H9 (cell line): ENCODE results near the gene RAB3C. TPM values are rescaled to one million over a fixed set of nuclear protein-coding genes. Genes with fewer than 3 reads are reported as not detected.

Source experiments
- DNase-seq: peaks from one replicate; pipeline ENCODE4 v3.0.0-alpha.2; 2017
- H2AFZ ChIP-seq: one replicate; pipeline ENCODE4 v1.6.1; 2013; ENCODE audit warnings: mild to moderate bottlenecking, low read length, control low read depth, moderate library complexity
- H2AK5ac ChIP-seq: 2 replicates; pipeline ENCODE4 v1.6.1; 2013; ENCODE audit warnings: low read length, control low read depth, mixed read lengths; ENCODE audit not compliant: insufficient read length
- H2BK120ac ChIP-seq: one replicate; pipeline ENCODE4 v1.6.1; 2013; ENCODE audit warnings: low read depth, mild to moderate bottlenecking, low read length, control low read depth, inconsistent platforms; ENCODE audit not compliant: poor library complexity, severe bottlenecking
- H2BK12ac ChIP-seq: 2 replicates; pipeline ENCODE4 v1.6.1; 2013; ENCODE audit warnings: low read length, control low read depth, mixed read lengths, low read depth; ENCODE audit not compliant: insufficient read length
- H2BK15ac ChIP-seq: 2 replicates; pipeline ENCODE4 v1.6.1; 2013; ENCODE audit warnings: low read depth, low read length, control low read depth
- H2BK20ac ChIP-seq: one replicate; pipeline ENCODE4 v1.6.1; 2013; ENCODE audit warnings: low read depth, mild to moderate bottlenecking, low read length, control low read depth, inconsistent platforms; ENCODE audit not compliant: poor library complexity, severe bottlenecking
- H2BK5ac ChIP-seq: 2 replicates; pipeline ENCODE4 v1.6.1; 2013; ENCODE audit warnings: low read length, control low read depth, mixed read lengths; ENCODE audit not compliant: insufficient read length
- H3K14ac ChIP-seq: 2 replicates; pipeline ENCODE4 v1.6.1; 2013; ENCODE audit warnings: low read length, control low read depth; ENCODE audit not compliant: insufficient read depth
- H3K18ac ChIP-seq: 2 replicates; pipeline ENCODE4 v1.6.1; 2013; ENCODE audit warnings: low read depth, mild to moderate bottlenecking, mixed read lengths, low read length, control low read depth; ENCODE audit not compliant: insufficient read length
- H3K23ac ChIP-seq: 2 replicates; pipeline ENCODE4 v1.6.1; 2013; ENCODE audit warnings: low read length, control low read depth, mixed read lengths, low read depth; ENCODE audit not compliant: insufficient read length
- H3K23me2 ChIP-seq: 2 replicates; pipeline ENCODE4 v1.6.1; 2013; ENCODE audit warnings: low read depth, mild to moderate bottlenecking, mixed read lengths, low read length, control low read depth; ENCODE audit not compliant: insufficient read length, poor library complexity, severe bottlenecking
- H3K27ac ChIP-seq: 2 replicates; pipeline ENCODE4 v1.5.1; 2013; ENCODE audit warnings: low read length, control low read depth, mixed read lengths, low read depth; ENCODE audit not compliant: insufficient read length
- H3K27me3 ChIP-seq: 2 replicates; pipeline ENCODE4 v1.6.1; 2013; ENCODE audit warnings: low read length, control low read depth, inconsistent platforms; ENCODE audit not compliant: insufficient read depth
- H3K4ac ChIP-seq: 2 replicates; pipeline ENCODE4 v1.6.1; 2013; ENCODE audit warnings: low read depth, mild to moderate bottlenecking, control low read depth, inconsistent platforms, low read length, moderate library complexity
- H3K4me1 ChIP-seq: 2 replicates; pipeline ENCODE4 v1.6.1; 2013; ENCODE audit warnings: low read length, control low read depth, inconsistent platforms; ENCODE audit not compliant: insufficient read depth
- H3K4me2 ChIP-seq: 2 replicates; pipeline ENCODE4 v1.6.1; 2013; ENCODE audit warnings: low read length, control low read depth, mixed read lengths; ENCODE audit not compliant: insufficient read length, insufficient read depth
- H3K56ac ChIP-seq: 2 replicates; pipeline ENCODE4 v1.6.1; 2013; ENCODE audit warnings: low read depth, mild to moderate bottlenecking, mixed read lengths, low read length, control low read depth; ENCODE audit not compliant: insufficient read length
- H3K79me1 ChIP-seq: 2 replicates; pipeline ENCODE4 v1.6.1; 2013; ENCODE audit warnings: low read depth, mild to moderate bottlenecking, moderate library complexity, low read length, control low read depth, inconsistent platforms; ENCODE audit not compliant: insufficient read depth, poor library complexity, severe bottlenecking
- H3K79me2 ChIP-seq: 2 replicates; pipeline ENCODE4 v1.6.1; 2013; ENCODE audit warnings: low read length, control low read depth, inconsistent platforms; ENCODE audit not compliant: insufficient read depth
- H3K9ac ChIP-seq: 2 replicates; pipeline ENCODE4 v1.6.1; 2013; ENCODE audit warnings: low read length, control low read depth, mixed read lengths; ENCODE audit not compliant: insufficient read length; ENCODE audit errors: extremely low read depth
- H3K9me3 ChIP-seq: one replicate; pipeline ENCODE4 v1.6.1; 2013; ENCODE audit warnings: low read depth, low read length, inconsistent platforms; ENCODE audit not compliant: control insufficient read depth
- H3T11ph ChIP-seq: one replicate; pipeline ENCODE4 v1.6.1; 2013; ENCODE audit warnings: mild to moderate bottlenecking, low read length, control low read depth, inconsistent platforms
- H4K20me1 ChIP-seq: one replicate; pipeline ENCODE4 v1.6.1; 2013; ENCODE audit not compliant: control insufficient read depth, insufficient read length, insufficient read depth
- H4K5ac ChIP-seq: 2 replicates; pipeline ENCODE4 v1.6.1; 2013; ENCODE audit warnings: low read depth, mild to moderate bottlenecking, mixed read lengths, low read length, control low read depth; ENCODE audit not compliant: insufficient read length
- H4K8ac ChIP-seq: replicated peaks from 2 replicates; pipeline ENCODE4 v1.6.1; 2013; ENCODE audit warnings: low read length, control low read depth, mixed read lengths, low read depth; ENCODE audit not compliant: insufficient read length
- H4K91ac ChIP-seq: 2 replicates; pipeline ENCODE4 v1.6.1; 2013; ENCODE audit warnings: low read depth, mild to moderate bottlenecking, moderate library complexity, mixed read lengths, low read length, control low read depth; ENCODE audit not compliant: insufficient read length
- H3K27ac Mint-ChIP-seq, 3 experiments: 2 replicates in 2 of 3; 3 replicates in 1 of 3; pipeline ENCODE4 v1.8.0; 2020 to 2021; ENCODE audit warnings: mixed read lengths in 3 of 3, mild to moderate bottlenecking in 1 of 3, moderate library complexity in 1 of 3
- H3K27me3 Mint-ChIP-seq: 2 replicates; pipeline ENCODE4 v1.8.0; 2021; ENCODE audit warnings: low read depth, mild to moderate bottlenecking, moderate library complexity, mixed read lengths
- H3K36me3 Mint-ChIP-seq, 3 experiments: 2 replicates in 2 of 3; 3 replicates in 1 of 3; pipeline ENCODE4 v1.8.0; 2020 to 2021; ENCODE audit warnings: low read depth in 3 of 3, mixed read lengths in 3 of 3; ENCODE audit not compliant: insufficient read depth in 1 of 3
- H3K4me1 Mint-ChIP-seq, 2 experiments: 2 replicates each; pipeline ENCODE4 v1.8.0; 2020; ENCODE audit warnings: mixed read lengths in 2 of 2
- H3K4me3 Mint-ChIP-seq, 2 experiments: 2 replicates in 1 of 2; 3 replicates in 1 of 2; pipeline ENCODE4 v1.8.0; 2020 to 2021; ENCODE audit warnings: mild to moderate bottlenecking in 2 of 2, mixed read lengths in 2 of 2, moderate library complexity in 1 of 2
- H3K9me3 Mint-ChIP-seq, 2 experiments: 2 replicates in 1 of 2; 3 replicates in 1 of 2; pipeline ENCODE4 v1.8.0; 2020; ENCODE audit warnings: mild to moderate bottlenecking in 2 of 2, mixed read lengths in 2 of 2, moderate library complexity in 1 of 2
- CTCF ChIP-seq: fragments of 200-600 bp; sonication (generic); conservative IDR thresholded peaks from 3 replicates; pipeline ENCODE4 v1.8.0; 2021; ENCODE audit warnings: antibody characterized with exemption, mild to moderate bottlenecking
- WGBS: extraction: QIAGEN DNeasy Blood & Tissue Kit; methylation state at CpG from one replicate; pipeline ENCODE4 v1.1.7; 2013; ENCODE audit warnings: missing lambda C conversion rate, low lambda C conversion rate, mixed read lengths; ENCODE audit not compliant: insufficient read length; ENCODE audit errors: extremely low coverage; 5-methylcytosine and 5-hydroxymethylcytosine counted together
- total RNA-seq: library from RNA; stranded (reverse); gene quantifications from 2 replicates; pipeline ENCODE4 v1.2.1, GENCODE V29; 2021

The RAB3C gene
- total RNA-seq, 1 experiment from 2014 or later, result 16.3 TPM

DNA sequence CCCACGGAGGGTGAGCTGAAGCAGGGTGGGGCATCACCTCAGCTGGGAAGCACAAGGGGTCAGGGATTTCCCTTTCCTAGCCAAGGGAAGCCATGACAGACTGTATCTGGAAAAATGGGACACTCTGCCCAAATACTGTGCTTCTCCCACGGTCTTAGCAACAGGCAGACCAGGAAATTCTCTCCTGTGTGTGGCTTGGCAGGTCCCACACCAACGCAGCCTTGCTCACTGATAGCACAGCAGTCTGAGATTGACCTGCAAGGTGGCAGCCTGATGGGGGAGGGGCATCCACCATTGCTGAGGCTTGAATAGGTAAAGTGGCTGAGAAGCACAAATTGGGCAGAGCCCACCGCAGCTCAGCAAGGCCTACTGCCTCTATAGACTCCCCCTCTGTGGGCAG, 23.2 kb downstream of the RAB3C start:
- H3K18ac ChIP-seq, result no peak overlapping the region
- no peak overlapping the region for H3K23ac ChIP-seq
- Mint-ChIP-seq H3K4me1 (no peaks in the 10 kb centered on the region), H3K27ac (no peak overlapping the region), H3K4me3 (no peak overlapping the region), H3K9me3 (peaks cover 54 to 64% of the 10 kb centered on the region in 2 experiments), H3K27me3 (peaks cover 2% of the 10 kb centered on the region; the same call in 1 of the 2 replicates), H3K36me3 (peaks cover 18 to 62% (median 50%) of the 10 kb centered on the region in 3 experiments)
- DNase-seq, result no peak
- no peak overlapping the region for H2BK12ac ChIP-seq
- no peak overlapping the region for H3K4me2 ChIP-seq
- no peaks in the 10 kb centered on the region for H3K27me3 ChIP-seq
- no peak overlapping the region for H3K14ac ChIP-seq
- no peak overlapping the region for H4K8ac ChIP-seq
- no peaks in the 10 kb centered on the region for H4K20me1 ChIP-seq
- H4K91ac ChIP-seq, result no peak overlapping the region
- H2AK5ac ChIP-seq, result no peak overlapping the region
- no peak overlapping the region for H2AFZ ChIP-seq
- H3K27ac ChIP-seq, result no peak overlapping the region
- no peak overlapping the region for H2BK15ac ChIP-seq
- no peak overlapping the region for H3K9ac ChIP-seq
- no peaks in the 10 kb centered on the region for H3K4me1 ChIP-seq
- WGBS, result no CpG with 5 or more reads among the region's 4 CpGs
- no peak overlapping the region for H3K56ac ChIP-seq
- H4K5ac ChIP-seq, result no peak overlapping the region
- H3K4ac ChIP-seq, result no peak overlapping the region
- H3K79me2 ChIP-seq, result no peaks in the 10 kb centered on the region
- no peak overlapping the region for H3T11ph ChIP-seq
- H2BK120ac ChIP-seq, result no peak overlapping the region
- H3K23me2 ChIP-seq, result no peaks in the 10 kb centered on the region
- no peak overlapping the region for H2BK20ac ChIP-seq
- TF ChIP-seq CTCF, result no peak
- no peaks in the 10 kb centered on the region for H3K79me1 ChIP-seq
- H2BK5ac ChIP-seq, result no peak overlapping the region
- H3K9me3 ChIP-seq, result no peaks in the 10 kb centered on the region
